NCI-H2171 (cell line): ENCODE measurements around the gene HPX.

Experiments used
- DNase-seq: peaks from one replicate; lab custom pipeline; 2025; lab: John Stamatoyannopoulos, UW

HPX gene

GRCh38 chr11:6390718-6391469, 49.9 kb downstream of the HPX start:
- no peak for DNase-seq

DNA sequence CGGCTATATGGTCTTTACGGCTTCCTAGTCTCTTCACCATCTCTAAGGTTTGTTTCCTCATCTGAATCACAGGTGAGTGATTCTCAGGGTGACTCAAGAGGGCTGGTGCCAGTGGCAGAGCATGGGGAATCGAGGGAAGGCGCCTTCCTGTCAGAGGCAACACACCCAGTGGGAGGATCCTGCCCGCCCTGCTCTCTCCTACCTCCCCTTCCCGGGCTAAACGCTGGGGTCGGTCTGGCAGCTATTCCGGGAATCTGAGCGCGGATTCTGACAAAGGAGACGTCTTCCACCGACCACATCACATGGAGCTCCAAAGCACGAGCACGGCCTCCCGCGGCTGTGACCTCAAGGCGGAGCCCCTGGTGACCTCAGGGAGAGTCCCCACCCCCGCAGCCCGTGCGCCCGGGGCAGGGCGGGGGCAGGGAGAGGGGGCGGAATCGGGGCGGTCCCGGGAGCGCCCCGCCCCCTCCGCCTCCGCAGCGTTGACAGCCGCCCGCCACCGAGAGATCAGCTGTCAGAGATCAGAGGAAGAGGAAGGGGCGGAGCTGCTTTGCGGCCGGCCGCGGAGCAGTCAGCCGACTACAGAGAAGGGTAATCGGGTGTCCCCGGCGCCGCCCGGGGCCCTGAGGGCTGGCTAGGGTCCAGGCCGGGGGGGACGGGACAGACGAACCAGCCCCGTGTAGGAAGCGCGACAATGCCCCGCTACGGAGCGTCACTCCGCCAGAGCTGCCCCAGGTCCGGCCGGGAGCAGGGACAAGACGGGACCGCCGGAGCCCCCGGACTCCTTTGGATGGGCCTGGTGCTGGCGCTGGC, 50.7 kb downstream of the HPX start, which contains the start of gene SMPD1:
Gene SMPD1, plus strand, starts transcription at position 570 of the 813 bp plus-strand sequence. Its CDS starts 125 bp downstream, at position 695.
- peak; percentile 60 for DNase-seq

DNA sequence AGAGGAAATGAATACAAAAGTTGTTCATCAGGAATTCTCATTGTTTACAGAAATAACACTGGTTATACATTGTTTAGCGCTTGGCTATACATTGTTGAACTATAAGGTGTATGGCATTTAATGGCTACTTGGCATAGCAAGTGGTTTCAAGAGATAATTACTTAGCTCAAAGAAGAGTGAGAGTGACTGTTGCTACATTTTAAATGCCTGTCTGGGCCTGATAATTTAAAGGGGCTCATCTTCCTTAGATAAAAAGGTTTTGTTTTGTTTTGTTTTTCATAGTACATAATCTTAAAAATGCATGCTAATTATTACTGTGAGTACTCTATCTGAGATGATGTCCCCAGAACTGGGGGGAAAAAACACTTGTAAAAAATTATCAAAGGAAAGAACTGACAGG, 52.0 kb downstream of the HPX start:
- DNase-seq = no peak

GRCh38 chr11:6387811-6388599, 52.8 kb downstream of the HPX start:
- DNase-seq = no peak

GRCh38 chr11:6385046-6385777, 55.6 kb downstream of the HPX start:
- DNase-seq = no peak
